GM23338 (cell line): ENCODE results near the gene IFIT1B. TPM values are rescaled to one million over a fixed set of nuclear protein-coding genes. Genes with fewer than 3 reads are reported as not detected.

Source experiments
- ATAC-seq: fragments of 200-7000 bp; cut with Tn5 transposase; 3 replicates; pipeline ENCODE4 v1.9.1; 2020
- DNase-seq: peaks from one replicate; pipeline ENCODE4 v3.0.0-alpha.2; 2015; ENCODE audit warnings: low spot score
- H2AFZ ChIP-seq: fragments of 200-600 bp; sonication (generic); 2 replicates; pipeline ENCODE4 v1.8.0; 2016; ENCODE audit warnings: antibody characterized with exemption, mild to moderate bottlenecking, moderate library complexity
- H3F3A ChIP-seq: fragments of 200-600 bp; sonication (generic); replicated peaks from 2 replicates; pipeline ENCODE4 v1.8.0; 2017; ENCODE audit warnings: antibody characterized with exemption, mixed run types, low read depth
- H3K27ac ChIP-seq: fragments of 200-600 bp; sonication (generic); 2 replicates; pipeline ENCODE4 v1.6.1; 2016; ENCODE audit warnings: low read depth
- H3K27me3 ChIP-seq: fragments of 200-600 bp; sonication (generic); 2 replicates; pipeline ENCODE4 v1.8.0; 2016; ENCODE audit warnings: mild to moderate bottlenecking, mixed run types, moderate library complexity; ENCODE audit not compliant: insufficient read depth
- H3K36me3 ChIP-seq: fragments of 200-600 bp; sonication (generic); 2 replicates; pipeline ENCODE4 v1.8.0; 2016; ENCODE audit warnings: mild to moderate bottlenecking; ENCODE audit not compliant: insufficient read depth
- H3K4me1 ChIP-seq: fragments of 200-600 bp; sonication (generic); 2 replicates; pipeline ENCODE4 v1.8.0; 2016; ENCODE audit warnings: mild to moderate bottlenecking, moderate library complexity; ENCODE audit not compliant: insufficient read depth
- H3K4me2 ChIP-seq: fragments of 200-600 bp; sonication (generic); 2 replicates; pipeline ENCODE4 v1.7.1; 2017; ENCODE audit warnings: mixed run types
- H3K4me3 ChIP-seq: fragments of 200-600 bp; sonication (generic); 2 replicates; pipeline ENCODE4 v1.6.1; 2016; ENCODE audit warnings: mixed run types
- H3K79me2 ChIP-seq: fragments of 200-600 bp; sonication (generic); replicated peaks from 2 replicates; pipeline ENCODE4 v1.8.0; 2017; ENCODE audit warnings: mild to moderate bottlenecking; ENCODE audit not compliant: insufficient read depth
- H3K9me2 ChIP-seq: fragments of 200-600 bp; sonication (generic); 2 replicates; pipeline ENCODE4 v1.8.0; 2017; ENCODE audit not compliant: insufficient read depth
- H4K20me1 ChIP-seq: fragments of 200-600 bp; sonication (generic); replicated peaks from 2 replicates; pipeline ENCODE4 v1.8.0; 2017; ENCODE audit warnings: mild to moderate bottlenecking; ENCODE audit not compliant: insufficient read depth
- H3K27ac Mint-ChIP-seq: 2 replicates; pipeline ENCODE4 v1.8.0; 2020; ENCODE audit warnings: inconsistent platforms, mild to moderate bottlenecking, moderate library complexity, mixed read lengths
- H3K27me3 Mint-ChIP-seq: 3 replicates; pipeline ENCODE4 v1.8.0; 2022; ENCODE audit warnings: low read depth, mild to moderate bottlenecking, moderate library complexity, mixed read lengths, inconsistent platforms; ENCODE audit not compliant: insufficient read depth, poor library complexity
- H3K36me3 Mint-ChIP-seq: 3 replicates; pipeline ENCODE4 v1.8.0; 2021; ENCODE audit warnings: low read depth, mild to moderate bottlenecking, inconsistent platforms, moderate library complexity, mixed read lengths
- H3K4me1 Mint-ChIP-seq: 3 replicates; pipeline ENCODE4 v1.8.0; 2020; ENCODE audit warnings: mild to moderate bottlenecking, inconsistent platforms, mixed read lengths
- H3K4me3 Mint-ChIP-seq: 3 replicates; pipeline ENCODE4 v1.8.0; 2021; ENCODE audit warnings: moderate library complexity, mild to moderate bottlenecking, inconsistent platforms, mixed read lengths
- H3K9me3 Mint-ChIP-seq: 3 replicates; pipeline ENCODE4 v1.8.0; 2020; ENCODE audit warnings: moderate library complexity, mild to moderate bottlenecking, inconsistent platforms, mixed read lengths
- CREB1 ChIP-seq: fragments of 250-450 bp; sonication (Bioruptor Pico); IDR thresholded peaks from 2 replicates; pipeline ENCODE4 v1.5.0; 2020; ENCODE audit warnings: low read depth, mild to moderate bottlenecking, moderate library complexity
- EZH2 ChIP-seq: fragments of 200-600 bp; sonication (generic); IDR thresholded peaks from one replicate; pipeline ENCODE4 v1.8.0; 2017; ENCODE audit warnings: antibody characterized with exemption, mild to moderate bottlenecking, low read depth; ENCODE audit not compliant: unreplicated experiment
- JUNB ChIP-seq: IDR thresholded peaks from one replicate; pipeline ENCODE4 v1.6.1; 2016; ENCODE audit warnings: antibody characterized with exemption; ENCODE audit not compliant: unreplicated experiment
- NANOG ChIP-seq: IDR thresholded peaks from 2 replicates; pipeline ENCODE4 v1.6.1; 2016; ENCODE audit warnings: antibody characterized with exemption, borderline replicate concordance
- POLR2AphosphoS5 ChIP-seq: IDR thresholded peaks from 2 replicates; pipeline ENCODE4 v1.6.1; 2016; ENCODE audit warnings: antibody characterized with exemption, low read depth
- STAT1 ChIP-seq: IDR thresholded peaks from one replicate; pipeline ENCODE4 v1.6.1; 2016; ENCODE audit warnings: antibody characterized with exemption; ENCODE audit not compliant: unreplicated experiment
- polyA plus RNA-seq: library from polyadenylated mRNA; unstranded; fragments of >200 nt; fragmentation: Nextera tagmentation; extraction: Ambion mirVana; gene quantifications from 2 replicates; pipeline ENCODE4 v1.2.1, GENCODE V29; 2016
- total RNA-seq: library from RNA; depleted of rRNA; stranded (reverse); fragments of >200 nt; shearing (Covaris generic); gene quantifications from 2 replicates; pipeline ENCODE4 v1.2.3, GENCODE V29; 2014
- TF ChIP-seq, protein P1 (sequence below), 2 experiments: fragments of 200-600 bp in 1 of 2; sonication (generic) in 1 of 2; conservative IDR thresholded peaks; 2 replicates each; pipeline versions ENCODE4 v1.5.1 to v1.6.1; 2016 to 2017; ENCODE audit warnings: antibody characterized with exemption in 2 of 2, low read depth in 2 of 2, mild to moderate bottlenecking in 2 of 2, moderate library complexity in 1 of 2
- TF ChIP-seq, protein P2 (sequence below): IDR thresholded peaks from one replicate; pipeline ENCODE4 v1.6.1; 2018; ENCODE audit warnings: antibody characterized with exemption; ENCODE audit not compliant: unreplicated experiment
- TF ChIP-seq, protein P3 (sequence below): fragments of 250-450 bp; sonication (Bioruptor Pico); IDR thresholded peaks from 2 replicates; pipeline ENCODE4 v1.5.0; 2020; ENCODE audit warnings: mild to moderate bottlenecking, moderate library complexity
- TF ChIP-seq, protein P4 (sequence below): IDR thresholded peaks from 2 replicates; pipeline ENCODE4 v1.6.1; 2016; ENCODE audit warnings: antibody characterized with exemption

Gene IFIT1B
- total and polyA plus RNA-seq, 2 experiments from 2014 or later, result 0.10 TPM; not detected in 1

- Mint-ChIP-seq H3K4me3 (no peak overlapping the region), H3K27ac (no peak overlapping the region), H3K27me3 (peaks cover 2% of the 10 kb centered on the region), H3K4me1 (peaks cover 30% of the 10 kb centered on the region), H3K36me3 (peaks cover 12% of the 10 kb centered on the region), H3K9me3 (peaks cover 11% of the 10 kb centered on the region)
- no peak for ATAC-seq
- H3K9me2 ChIP-seq, result peaks cover 13% of the 10 kb centered on the region; the same call in 1 of the 2 replicates
- H3K27ac ChIP-seq, result no peak overlapping the region
- H4K20me1 ChIP-seq, result no peaks in the 10 kb centered on the region
- DNase-seq, result no peak
- TF ChIP-seq NANOG (no peak), EZH2 (no peak), POLR2AphosphoS5 (no peak), STAT1 (no peak), CREB1 (CRISPR knock-in tag) (no peak), JUNB (no peak)
- TF ChIP-seq, protein P1, sequence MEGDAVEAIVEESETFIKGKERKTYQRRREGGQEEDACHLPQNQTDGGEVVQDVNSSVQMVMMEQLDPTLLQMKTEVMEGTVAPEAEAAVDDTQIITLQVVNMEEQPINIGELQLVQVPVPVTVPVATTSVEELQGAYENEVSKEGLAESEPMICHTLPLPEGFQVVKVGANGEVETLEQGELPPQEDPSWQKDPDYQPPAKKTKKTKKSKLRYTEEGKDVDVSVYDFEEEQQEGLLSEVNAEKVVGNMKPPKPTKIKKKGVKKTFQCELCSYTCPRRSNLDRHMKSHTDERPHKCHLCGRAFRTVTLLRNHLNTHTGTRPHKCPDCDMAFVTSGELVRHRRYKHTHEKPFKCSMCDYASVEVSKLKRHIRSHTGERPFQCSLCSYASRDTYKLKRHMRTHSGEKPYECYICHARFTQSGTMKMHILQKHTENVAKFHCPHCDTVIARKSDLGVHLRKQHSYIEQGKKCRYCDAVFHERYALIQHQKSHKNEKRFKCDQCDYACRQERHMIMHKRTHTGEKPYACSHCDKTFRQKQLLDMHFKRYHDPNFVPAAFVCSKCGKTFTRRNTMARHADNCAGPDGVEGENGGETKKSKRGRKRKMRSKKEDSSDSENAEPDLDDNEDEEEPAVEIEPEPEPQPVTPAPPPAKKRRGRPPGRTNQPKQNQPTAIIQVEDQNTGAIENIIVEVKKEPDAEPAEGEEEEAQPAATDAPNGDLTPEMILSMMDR (conservative IDR thresholded peaks at IDR 0.05; ENCODE audit: low read depth in 2 of 2), result no peak
- TF ChIP-seq, protein P2, sequence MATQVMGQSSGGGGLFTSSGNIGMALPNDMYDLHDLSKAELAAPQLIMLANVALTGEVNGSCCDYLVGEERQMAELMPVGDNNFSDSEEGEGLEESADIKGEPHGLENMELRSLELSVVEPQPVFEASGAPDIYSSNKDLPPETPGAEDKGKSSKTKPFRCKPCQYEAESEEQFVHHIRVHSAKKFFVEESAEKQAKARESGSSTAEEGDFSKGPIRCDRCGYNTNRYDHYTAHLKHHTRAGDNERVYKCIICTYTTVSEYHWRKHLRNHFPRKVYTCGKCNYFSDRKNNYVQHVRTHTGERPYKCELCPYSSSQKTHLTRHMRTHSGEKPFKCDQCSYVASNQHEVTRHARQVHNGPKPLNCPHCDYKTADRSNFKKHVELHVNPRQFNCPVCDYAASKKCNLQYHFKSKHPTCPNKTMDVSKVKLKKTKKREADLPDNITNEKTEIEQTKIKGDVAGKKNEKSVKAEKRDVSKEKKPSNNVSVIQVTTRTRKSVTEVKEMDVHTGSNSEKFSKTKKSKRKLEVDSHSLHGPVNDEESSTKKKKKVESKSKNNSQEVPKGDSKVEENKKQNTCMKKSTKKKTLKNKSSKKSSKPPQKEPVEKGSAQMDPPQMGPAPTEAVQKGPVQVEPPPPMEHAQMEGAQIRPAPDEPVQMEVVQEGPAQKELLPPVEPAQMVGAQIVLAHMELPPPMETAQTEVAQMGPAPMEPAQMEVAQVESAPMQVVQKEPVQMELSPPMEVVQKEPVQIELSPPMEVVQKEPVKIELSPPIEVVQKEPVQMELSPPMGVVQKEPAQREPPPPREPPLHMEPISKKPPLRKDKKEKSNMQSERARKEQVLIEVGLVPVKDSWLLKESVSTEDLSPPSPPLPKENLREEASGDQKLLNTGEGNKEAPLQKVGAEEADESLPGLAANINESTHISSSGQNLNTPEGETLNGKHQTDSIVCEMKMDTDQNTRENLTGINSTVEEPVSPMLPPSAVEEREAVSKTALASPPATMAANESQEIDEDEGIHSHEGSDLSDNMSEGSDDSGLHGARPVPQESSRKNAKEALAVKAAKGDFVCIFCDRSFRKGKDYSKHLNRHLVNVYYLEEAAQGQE, result no peak
- TF ChIP-seq, protein P3, sequence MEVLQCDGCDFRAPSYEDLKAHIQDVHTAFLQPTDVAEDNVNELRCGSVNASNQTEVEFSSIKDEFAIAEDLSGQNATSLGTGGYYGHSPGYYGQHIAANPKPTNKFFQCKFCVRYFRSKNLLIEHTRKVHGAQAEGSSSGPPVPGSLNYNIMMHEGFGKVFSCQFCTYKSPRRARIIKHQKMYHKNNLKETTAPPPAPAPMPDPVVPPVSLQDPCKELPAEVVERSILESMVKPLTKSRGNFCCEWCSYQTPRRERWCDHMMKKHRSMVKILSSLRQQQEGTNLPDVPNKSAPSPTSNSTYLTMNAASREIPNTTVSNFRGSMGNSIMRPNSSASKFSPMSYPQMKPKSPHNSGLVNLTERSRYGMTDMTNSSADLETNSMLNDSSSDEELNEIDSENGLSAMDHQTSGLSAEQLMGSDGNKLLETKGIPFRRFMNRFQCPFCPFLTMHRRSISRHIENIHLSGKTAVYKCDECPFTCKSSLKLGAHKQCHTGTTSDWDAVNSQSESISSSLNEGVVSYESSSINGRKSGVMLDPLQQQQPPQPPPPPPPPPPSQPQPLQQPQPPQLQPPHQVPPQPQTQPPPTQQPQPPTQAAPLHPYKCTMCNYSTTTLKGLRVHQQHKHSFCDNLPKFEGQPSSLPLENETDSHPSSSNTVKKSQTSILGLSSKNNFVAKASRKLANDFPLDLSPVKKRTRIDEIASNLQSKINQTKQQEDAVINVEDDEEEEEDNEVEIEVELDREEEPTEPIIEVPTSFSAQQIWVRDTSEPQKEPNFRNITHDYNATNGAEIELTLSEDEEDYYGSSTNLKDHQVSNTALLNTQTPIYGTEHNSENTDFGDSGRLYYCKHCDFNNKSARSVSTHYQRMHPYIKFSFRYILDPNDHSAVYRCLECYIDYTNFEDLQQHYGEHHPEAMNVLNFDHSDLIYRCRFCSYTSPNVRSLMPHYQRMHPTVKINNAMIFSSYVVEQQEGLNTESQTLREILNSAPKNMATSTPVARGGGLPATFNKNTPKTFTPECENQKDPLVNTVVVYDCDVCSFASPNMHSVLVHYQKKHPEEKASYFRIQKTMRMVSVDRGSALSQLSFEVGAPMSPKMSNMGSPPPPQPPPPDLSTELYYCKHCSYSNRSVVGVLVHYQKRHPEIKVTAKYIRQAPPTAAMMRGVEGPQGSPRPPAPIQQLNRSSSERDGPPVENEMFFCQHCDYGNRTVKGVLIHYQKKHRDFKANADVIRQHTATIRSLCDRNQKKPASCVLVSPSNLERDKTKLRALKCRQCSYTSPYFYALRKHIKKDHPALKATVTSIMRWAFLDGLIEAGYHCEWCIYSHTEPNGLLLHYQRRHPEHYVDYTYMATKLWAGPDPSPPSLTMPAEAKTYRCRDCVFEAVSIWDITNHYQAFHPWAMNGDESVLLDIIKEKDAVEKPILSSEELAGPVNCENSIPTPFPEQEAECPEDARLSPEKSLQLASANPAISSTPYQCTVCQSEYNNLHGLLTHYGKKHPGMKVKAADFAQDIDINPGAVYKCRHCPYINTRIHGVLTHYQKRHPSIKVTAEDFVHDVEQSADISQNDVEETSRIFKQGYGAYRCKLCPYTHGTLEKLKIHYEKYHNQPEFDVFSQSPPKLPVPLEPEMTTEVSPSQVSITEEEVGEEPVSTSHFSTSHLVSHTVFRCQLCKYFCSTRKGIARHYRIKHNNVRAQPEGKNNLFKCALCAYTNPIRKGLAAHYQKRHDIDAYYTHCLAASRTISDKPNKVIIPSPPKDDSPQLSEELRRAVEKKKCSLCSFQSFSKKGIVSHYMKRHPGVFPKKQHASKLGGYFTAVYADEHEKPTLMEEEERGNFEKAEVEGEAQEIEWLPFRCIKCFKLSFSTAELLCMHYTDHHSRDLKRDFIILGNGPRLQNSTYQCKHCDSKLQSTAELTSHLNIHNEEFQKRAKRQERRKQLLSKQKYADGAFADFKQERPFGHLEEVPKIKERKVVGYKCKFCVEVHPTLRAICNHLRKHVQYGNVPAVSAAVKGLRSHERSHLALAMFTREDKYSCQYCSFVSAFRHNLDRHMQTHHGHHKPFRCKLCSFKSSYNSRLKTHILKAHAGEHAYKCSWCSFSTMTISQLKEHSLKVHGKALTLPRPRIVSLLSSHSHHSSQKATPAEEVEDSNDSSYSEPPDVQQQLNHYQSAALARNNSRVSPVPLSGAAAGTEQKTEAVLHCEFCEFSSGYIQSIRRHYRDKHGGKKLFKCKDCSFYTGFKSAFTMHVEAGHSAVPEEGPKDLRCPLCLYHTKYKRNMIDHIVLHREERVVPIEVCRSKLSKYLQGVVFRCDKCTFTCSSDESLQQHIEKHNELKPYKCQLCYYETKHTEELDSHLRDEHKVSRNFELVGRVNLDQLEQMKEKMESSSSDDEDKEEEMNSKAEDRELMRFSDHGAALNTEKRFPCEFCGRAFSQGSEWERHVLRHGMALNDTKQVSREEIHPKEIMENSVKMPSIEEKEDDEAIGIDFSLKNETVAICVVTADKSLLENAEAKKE (CRISPR knock-in tag), result no peak
- TF ChIP-seq, protein P4, sequence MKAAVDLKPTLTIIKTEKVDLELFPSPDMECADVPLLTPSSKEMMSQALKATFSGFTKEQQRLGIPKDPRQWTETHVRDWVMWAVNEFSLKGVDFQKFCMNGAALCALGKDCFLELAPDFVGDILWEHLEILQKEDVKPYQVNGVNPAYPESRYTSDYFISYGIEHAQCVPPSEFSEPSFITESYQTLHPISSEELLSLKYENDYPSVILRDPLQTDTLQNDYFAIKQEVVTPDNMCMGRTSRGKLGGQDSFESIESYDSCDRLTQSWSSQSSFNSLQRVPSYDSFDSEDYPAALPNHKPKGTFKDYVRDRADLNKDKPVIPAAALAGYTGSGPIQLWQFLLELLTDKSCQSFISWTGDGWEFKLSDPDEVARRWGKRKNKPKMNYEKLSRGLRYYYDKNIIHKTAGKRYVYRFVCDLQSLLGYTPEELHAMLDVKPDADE, result no peak
- no peaks in the 10 kb centered on the region for H3K27me3 ChIP-seq
- no peaks in the 10 kb centered on the region for H3F3A ChIP-seq
- no peak overlapping the region for H2AFZ ChIP-seq
- no peaks in the 10 kb centered on the region; the same call in 1 of the 2 replicates for H3K36me3 ChIP-seq
- no peak overlapping the region for H3K4me2 ChIP-seq
- no peaks in the 10 kb centered on the region for H3K79me2 ChIP-seq
- no peak overlapping the region for H3K4me3 ChIP-seq
- peaks cover 28% of the 10 kb centered on the region for H3K4me1 ChIP-seq
These were observed 22.4 kb upstream of the IFIT1B start for GRCh38 chr10:89355394-89355931.
